SH-SY5Y (cell line): ENCODE results near the gene NLRC3.

Experiments
- GATA2 ChIP-seq: IDR thresholded peaks from 2 replicates; pipeline ENCODE4 v1.6.1; 2011; ENCODE audit warnings: mild to moderate bottlenecking, low read depth, low read length
- GATA3 ChIP-seq: IDR thresholded peaks from 2 replicates; pipeline ENCODE4 v1.6.1; 2011; ENCODE audit warnings: low read depth, mild to moderate bottlenecking, low read length, moderate library complexity

DNA sequence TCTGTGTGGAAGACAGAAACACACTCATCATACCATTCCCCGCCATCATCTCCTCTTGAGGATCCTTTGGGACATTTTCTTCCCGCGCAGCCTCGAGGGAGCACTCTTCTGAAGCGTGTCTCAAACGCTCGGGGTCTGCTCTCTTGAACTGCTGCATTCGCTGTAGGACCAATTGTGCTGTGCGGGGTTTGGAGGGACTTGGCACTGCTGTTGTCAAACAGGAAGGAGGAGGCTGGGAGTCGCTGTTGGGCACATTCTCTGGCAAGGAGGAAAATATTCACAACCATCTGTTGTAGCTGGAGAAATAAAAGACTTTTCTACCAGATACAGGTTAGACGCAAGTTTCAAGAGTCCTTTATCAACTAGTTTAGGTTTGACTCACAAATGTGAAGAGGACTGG, 29.2 kb upstream of the NLRC3 start:
- TF ChIP-seq GATA2, result no peak
- no peak for TF ChIP-seq GATA3
